Mucosa of descending colon (tissue), 3 donors: Measurements from ENCODE around the gene RNMT. TPM values are rescaled to one million over a fixed set of nuclear protein-coding genes. Genes with fewer than 3 reads are reported as not detected.

Source experiments
- ATAC-seq: fragments of 200-7000 bp; cut with Tn5 transposase; one replicate; pipeline ENCODE4 v1.9.1; 2020; ENCODE audit warnings: mild to moderate bottlenecking, moderate library complexity
- DNase-seq, 3 donors: peaks; one replicate each; pipeline ENCODE4 v3.0.0-alpha.2; 2020
- H3K36me3 ChIP-seq: fragments of 200-600 bp; one replicate; pipeline ENCODE4 v1.8.0; 2021; ENCODE audit warnings: low read depth, mild to moderate bottlenecking
- H3K4me1 ChIP-seq: fragments of 200-600 bp; one replicate; pipeline ENCODE4 v1.8.0; 2021; ENCODE audit warnings: low read depth, mild to moderate bottlenecking
- H3K4me3 ChIP-seq: fragments of 200-600 bp; one replicate; pipeline ENCODE4 v1.8.0; 2021; ENCODE audit warnings: mild to moderate bottlenecking
- H3K9me3 ChIP-seq: fragments of 200-600 bp; one replicate; pipeline ENCODE4 v1.8.0; 2021; ENCODE audit warnings: mild to moderate bottlenecking
- CTCF ChIP-seq: fragments of 200-600 bp; IDR thresholded peaks from one replicate; pipeline ENCODE4 v1.8.0; 2022; ENCODE audit warnings: antibody characterized with exemption, mild to moderate bottlenecking
- intact Hi-C, 2 donors: fragments of 100-400 bp; cut with DNase I in 1 of 2; cut with micrococcal nuclease in 1 of 2; formaldehyde crosslinking; loops; one replicate each; pipeline versions ENCODE4 v1.11.0 to v1.11.1; 2022; cut with DNase I, micrococcal nuclease
- total RNA-seq, 3 donors: library from RNA; stranded (reverse); fragmentation: NEBNext Ultra II Directional in 2 of 3; extraction: Animal tissue kit (Norgen Biotek cat#: 25700) in 2 of 3; gene quantifications; one replicate each; pipeline versions ENCODE4 v1.2.1 to v1.2.4, GENCODE V29; 2021 to 2023
- donor health status: DM: no; HTN: no; CAD: no; lungs with moderate emphysema.
- donor health status: DM: no; HTN: no; CAD: no.
- donor health status: DM: no; HTN: yes; CAD: no.

Gene RNMT
- total RNA-seq, 3 donors from 2014 or later, result 13.7 to 25.8 (median 19.4) TPM

DNA sequence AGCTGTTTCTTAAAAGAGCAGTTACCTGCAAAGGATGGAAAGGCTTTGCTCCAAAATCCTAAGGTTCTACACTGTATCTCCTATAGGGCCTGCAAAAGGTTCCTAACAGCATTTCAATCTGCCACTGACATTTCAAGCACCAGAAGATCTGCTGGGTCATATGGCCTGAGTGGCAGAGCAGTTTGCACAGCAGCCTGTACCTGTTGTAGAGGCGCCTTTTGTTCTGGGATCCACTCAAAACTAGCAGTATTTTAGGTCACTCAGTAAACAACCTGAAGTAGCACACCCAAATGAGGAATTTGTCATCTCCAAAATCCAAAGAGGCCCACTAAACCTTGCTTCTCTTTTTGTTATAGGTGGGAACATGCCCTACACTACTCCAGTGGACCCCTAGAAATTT is 6.3 kb upstream of the RNMT start:
- no peak overlapping the region for H3K4me3 ChIP-seq
- no peaks in the 10 kb centered on the region for H3K9me3 ChIP-seq
- H3K4me1 ChIP-seq, result peaks cover 6% of the 10 kb centered on the region
- DNase-seq (no peak), ATAC-seq (no peak)
- no peaks in the 10 kb centered on the region for H3K36me3 ChIP-seq
- intact Hi-C loops, result no loop called here
- TF ChIP-seq CTCF, result no peak

DNA sequence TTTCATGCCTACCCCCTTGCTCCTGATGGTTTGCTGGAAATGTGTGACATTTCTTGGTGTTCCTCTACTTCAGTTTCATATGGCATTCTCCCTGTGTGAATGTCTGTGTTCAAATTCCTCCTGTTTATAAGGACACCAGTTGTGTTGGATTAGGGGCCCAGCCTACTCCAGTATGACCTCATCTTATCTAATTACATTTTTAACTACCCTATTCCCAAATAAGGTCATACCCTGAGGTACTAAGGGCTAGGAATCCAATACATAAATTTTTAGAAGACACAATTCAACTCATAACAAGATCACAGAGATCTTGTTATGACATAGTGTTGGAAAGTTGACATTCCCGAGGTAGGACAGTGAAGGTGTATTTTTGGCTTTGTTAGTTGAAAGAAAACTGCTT is 5.6 kb upstream of the RNMT start:
- Histone ChIP-seq H3K4me1 (peaks cover 7% of the 10 kb centered on the region), H3K4me3 (no peak overlapping the region), H3K36me3 (no peaks in the 10 kb centered on the region), H3K9me3 (no peaks in the 10 kb centered on the region)
- intact Hi-C loops, result no loop called here
- TF ChIP-seq CTCF, result no peak
- no peak for ATAC-seq
- DNase-seq, result no peak

- Histone ChIP-seq H3K4me3 (peak overlapping the region; percentile 69), H3K4me1 (peaks cover 11% of the 10 kb centered on the region), H3K9me3 (no peaks in the 10 kb centered on the region), H3K36me3 (no peaks in the 10 kb centered on the region)
- intact Hi-C loops, result no loop called here
- peak in 1 of 3 donors; percentile 14 for DNase-seq
- TF ChIP-seq CTCF, result no peak
- peak; percentile 1 for ATAC-seq
Measured at GRCh38 chr18:13725566-13726231, 774 bp upstream of the RNMT start.

DNA sequence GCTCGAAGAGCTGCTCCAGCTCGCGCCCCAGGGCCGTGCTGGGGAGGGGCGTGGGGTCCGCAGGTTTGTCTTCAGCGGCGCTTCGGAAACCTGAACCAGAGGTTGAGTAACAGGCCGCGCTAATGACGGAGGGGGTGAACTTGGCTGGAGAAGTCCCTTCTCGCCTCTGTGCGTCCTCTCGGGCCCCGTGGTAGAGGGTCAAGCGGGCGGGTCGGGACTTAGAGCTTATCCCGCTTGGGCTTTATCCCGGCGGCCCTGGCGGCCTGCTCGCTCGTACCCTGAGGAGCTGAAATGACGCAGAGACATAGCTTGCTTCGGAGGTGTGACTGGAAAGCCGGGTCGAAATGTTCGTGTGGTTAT is 479 bp downstream of the RNMT start:
- Histone ChIP-seq H3K36me3 (no peaks in the 10 kb centered on the region), H3K4me3 (peak overlapping the region; percentile 69), H3K4me1 (peaks cover 11% of the 10 kb centered on the region), H3K9me3 (no peaks in the 10 kb centered on the region)
- ATAC-seq (peak; percentile 46), DNase-seq (peak in 1 of 3 donors; percentile 79)
- TF ChIP-seq CTCF, result no peak
- intact Hi-C loops, result no loop called here

DNA sequence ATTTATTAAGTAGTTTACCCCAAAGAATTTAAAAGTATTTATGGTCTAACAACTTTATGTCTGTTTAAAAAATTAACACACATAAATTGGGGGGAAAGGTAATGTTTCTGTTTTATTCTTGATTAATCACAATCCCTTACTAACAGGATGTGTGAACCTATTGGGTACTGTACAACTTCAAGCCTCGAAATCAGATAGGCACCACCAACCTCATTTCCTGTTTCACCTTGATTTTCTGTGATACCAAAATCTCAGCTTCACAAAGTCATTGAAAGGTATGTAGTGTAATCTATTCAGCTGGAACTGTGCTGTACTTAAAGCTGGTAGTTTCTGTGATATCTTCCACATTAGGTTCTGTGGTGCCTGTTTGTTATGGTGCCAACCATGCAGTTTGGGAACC is 4.0 kb downstream of the RNMT start:
- no peaks in the 10 kb centered on the region for H3K9me3 ChIP-seq
- no peaks in the 10 kb centered on the region for H3K36me3 ChIP-seq
- TF ChIP-seq CTCF, result no peak
- intact Hi-C loops, result no loop called here
- peaks cover 4% of the 10 kb centered on the region for H3K4me1 ChIP-seq
- no peak for ATAC-seq
- no peak for DNase-seq
- no peak overlapping the region for H3K4me3 ChIP-seq

- ATAC-seq (no peak), DNase-seq (no peak)
- no peaks in the 10 kb centered on the region for H3K36me3 ChIP-seq
- no peak overlapping the region for H3K4me3 ChIP-seq
- no peaks in the 10 kb centered on the region for H3K9me3 ChIP-seq
- intact Hi-C loops, result no loop called here
- no peak for TF ChIP-seq CTCF
- no peaks in the 10 kb centered on the region for H3K4me1 ChIP-seq
Measured at GRCh38 chr18:13735681-13736080, 9.2 kb downstream of the RNMT start.
